ENCODE results near the gene CD300H.
"Not testable (repeated sequence)": the region's sequence is repeated elsewhere in the genome, so short reads cannot be mapped to it uniquely, and the experiment has no call there.

Gene CD300H

DNA sequence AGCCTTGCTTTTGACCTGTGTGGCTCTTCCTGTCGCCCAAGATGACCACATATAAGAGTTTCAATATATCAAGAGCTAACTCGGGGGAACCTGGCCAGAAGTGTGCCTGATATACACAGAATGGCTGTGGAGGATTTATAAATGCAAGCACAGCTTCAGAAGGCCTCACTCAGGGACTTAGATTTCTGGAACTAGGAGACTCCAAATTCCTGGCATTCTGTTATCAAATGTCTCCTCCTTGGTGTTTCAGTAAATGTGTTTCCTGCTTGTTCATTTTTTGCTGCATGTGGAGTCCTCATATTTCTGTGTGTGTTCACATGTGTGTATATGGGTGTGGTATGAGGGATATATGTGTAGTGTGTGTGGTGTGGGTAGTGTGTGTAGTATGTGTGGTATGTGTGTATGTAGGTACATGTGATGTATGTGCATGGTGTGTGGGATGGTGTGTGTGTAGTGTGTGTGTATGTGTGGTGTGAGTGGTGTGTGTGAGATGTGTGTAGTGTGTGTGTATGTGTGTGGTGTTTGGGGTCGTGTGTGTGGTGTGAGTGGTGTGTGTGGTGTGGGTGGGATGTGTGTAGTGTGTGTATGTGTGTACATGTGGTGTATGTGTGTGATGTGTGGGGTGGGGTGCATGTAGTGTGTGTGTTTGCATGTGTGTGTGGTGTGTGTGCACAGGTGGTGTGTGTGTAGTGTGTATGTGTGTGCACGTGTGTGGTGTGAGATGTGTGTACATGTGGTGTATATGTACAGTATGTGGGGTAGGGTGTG, 981 bp upstream of the CD300H start:
- TF ChIP-seq, protein P1, sequence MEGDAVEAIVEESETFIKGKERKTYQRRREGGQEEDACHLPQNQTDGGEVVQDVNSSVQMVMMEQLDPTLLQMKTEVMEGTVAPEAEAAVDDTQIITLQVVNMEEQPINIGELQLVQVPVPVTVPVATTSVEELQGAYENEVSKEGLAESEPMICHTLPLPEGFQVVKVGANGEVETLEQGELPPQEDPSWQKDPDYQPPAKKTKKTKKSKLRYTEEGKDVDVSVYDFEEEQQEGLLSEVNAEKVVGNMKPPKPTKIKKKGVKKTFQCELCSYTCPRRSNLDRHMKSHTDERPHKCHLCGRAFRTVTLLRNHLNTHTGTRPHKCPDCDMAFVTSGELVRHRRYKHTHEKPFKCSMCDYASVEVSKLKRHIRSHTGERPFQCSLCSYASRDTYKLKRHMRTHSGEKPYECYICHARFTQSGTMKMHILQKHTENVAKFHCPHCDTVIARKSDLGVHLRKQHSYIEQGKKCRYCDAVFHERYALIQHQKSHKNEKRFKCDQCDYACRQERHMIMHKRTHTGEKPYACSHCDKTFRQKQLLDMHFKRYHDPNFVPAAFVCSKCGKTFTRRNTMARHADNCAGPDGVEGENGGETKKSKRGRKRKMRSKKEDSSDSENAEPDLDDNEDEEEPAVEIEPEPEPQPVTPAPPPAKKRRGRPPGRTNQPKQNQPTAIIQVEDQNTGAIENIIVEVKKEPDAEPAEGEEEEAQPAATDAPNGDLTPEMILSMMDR (IDR thresholded peaks at IDR 0.05; ENCODE audit: low read length, missing control alignments) = no peak
- peak; percentile 29 for DNase-seq (ENCODE audit: low read depth)
- no peak overlapping the region for H3K4me3 ChIP-seq (replicated peaks; ENCODE audit: low read depth, low read length)

DNA sequence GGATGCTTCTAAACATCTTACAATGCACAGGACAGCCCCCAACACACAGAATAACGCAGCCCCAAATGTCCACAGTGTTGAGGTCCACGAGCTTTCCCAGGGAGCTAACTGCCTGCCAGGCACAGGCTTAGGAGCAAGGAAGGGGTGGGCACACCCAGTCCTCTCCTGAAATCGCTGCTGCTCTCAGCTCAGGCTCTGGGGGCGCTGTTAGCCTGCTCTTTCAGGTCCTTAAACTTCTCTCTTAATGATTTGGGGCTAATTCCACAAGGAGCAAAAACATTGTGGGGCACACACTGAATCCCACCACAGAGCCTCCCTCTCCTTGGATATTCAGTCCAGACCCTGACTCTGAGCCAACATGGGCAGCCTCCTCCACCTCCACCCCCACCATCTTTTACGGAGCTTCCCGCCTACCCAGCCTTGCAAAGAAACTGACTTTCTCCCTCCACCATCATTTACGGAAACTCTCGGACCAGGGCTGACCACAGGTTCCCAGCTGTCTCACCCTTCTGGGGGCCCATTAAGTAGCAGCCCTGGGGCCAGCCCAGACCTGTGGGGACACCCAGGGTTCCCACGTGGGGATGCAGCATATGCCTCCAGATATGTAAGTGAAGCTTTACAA, 1.1 kb downstream of the CD300H start:
- TF ChIP-seq, protein P1 (IDR thresholded peaks at IDR 0.05; ENCODE audit: low read length, missing control alignments) = peak; percentile 46
- H3K4me3 ChIP-seq (replicated peaks; ENCODE audit: low read depth, low read length) = no peak overlapping the region
- peak; percentile 29 for DNase-seq (ENCODE audit: low read depth)

DNA sequence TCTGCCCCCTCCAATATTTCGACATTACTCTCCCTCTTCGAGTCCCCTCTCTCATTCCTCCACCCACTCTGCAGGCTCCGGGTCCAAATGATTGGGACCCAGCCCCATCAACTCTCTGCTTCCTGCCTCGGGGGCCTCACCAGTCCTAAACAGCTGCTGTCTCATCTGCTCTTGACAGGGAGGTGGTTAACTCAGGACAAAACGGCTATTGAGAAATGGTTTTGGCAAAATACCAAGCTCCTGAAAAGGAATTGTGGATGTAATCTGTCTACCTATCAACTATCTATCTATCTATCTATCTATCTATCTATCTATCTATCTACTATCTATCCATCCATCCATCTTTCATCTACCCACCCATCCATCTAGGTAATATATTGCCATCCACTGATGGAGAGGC, 2.2 kb downstream of the CD300H start:
- TF ChIP-seq, protein P1 (IDR thresholded peaks at IDR 0.05; ENCODE audit: low read length, missing control alignments) = no peak
- DNase-seq (ENCODE audit: low read depth) = no peak
- no peak overlapping the region for H3K4me3 ChIP-seq (replicated peaks; ENCODE audit: low read depth, low read length)

DNA sequence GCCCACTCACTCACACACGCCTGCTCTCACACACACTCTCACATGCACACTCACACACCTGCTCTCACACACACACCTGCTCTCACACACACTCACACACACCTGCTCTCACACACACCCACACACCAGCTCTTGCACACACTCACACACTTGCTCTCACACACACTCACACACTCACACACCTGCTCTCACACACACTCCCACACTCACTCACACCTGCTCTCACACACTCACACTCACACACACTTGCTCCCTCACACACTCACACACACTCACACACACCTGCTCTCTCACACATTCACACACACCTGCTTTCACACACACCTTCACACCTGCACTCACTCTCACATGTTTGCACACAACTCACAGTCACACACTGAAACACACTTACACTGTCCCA, 4.0 kb downstream of the CD300H start:
- TF ChIP-seq, protein P1 (IDR thresholded peaks at IDR 0.05; ENCODE audit: low read length, missing control alignments) = no peak
- H3K4me3 ChIP-seq (replicated peaks; ENCODE audit: low read depth, low read length) = no peak overlapping the region
- DNase-seq (ENCODE audit: low read depth) = no peak

DNA sequence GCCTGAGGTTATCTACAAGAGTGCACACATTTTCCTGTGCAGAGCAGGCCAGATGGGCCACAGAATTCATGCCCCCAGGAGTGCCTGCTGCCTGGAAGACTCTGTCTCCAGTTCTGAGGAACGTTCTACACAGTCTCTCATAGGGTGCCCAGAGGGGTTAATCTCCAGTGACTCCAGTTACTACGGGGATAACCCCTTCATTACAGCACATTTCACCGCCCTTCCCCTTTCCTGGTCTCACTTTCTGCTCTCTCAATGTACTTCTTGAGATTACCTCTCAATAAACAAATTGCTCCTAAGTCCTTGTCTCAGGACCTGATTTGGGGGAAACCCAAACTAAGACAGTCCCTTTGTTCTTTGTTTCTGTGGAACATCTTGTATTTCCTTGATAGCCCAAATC, 5.7 kb downstream of the CD300H start:
- H3K4me3 ChIP-seq (replicated peaks; ENCODE audit: low read depth, low read length) = no peak overlapping the region
- TF ChIP-seq, protein P1 (IDR thresholded peaks at IDR 0.05; ENCODE audit: low read length, missing control alignments) = no peak
- no peak for DNase-seq (ENCODE audit: low read depth)

DNA sequence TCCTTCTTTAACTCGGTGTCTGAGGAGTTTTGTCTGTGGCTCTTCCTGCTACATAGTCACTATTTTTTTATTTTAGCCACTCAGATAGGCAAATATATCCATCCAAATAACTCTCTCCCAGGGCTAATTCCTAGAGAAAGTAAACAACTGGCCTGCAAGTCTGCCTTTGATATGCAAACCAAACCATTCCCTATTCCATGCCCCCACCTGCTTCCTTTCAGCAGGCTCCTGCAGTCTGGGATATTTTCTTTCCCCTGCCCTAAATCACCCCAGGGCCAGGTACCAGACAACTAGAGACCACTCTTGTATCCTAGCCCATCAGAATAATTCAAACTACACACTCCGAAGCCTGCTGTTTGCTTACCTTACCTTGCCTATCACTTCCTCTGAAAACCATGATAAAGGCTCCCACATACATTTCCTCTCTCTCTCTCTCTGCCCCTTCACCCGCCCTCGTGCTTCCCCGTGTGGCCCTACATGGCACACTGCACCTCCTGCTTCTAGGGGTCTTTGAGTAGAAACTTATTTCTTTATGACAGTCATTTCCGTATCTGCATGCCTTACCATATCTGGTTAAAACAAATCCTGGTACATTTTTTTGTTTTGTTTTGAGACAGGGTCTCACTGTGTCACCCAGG, 8.3 kb downstream of the CD300H start:
- TF ChIP-seq, protein P1 (IDR thresholded peaks at IDR 0.05; ENCODE audit: low read length, missing control alignments) = no peak

DNA sequence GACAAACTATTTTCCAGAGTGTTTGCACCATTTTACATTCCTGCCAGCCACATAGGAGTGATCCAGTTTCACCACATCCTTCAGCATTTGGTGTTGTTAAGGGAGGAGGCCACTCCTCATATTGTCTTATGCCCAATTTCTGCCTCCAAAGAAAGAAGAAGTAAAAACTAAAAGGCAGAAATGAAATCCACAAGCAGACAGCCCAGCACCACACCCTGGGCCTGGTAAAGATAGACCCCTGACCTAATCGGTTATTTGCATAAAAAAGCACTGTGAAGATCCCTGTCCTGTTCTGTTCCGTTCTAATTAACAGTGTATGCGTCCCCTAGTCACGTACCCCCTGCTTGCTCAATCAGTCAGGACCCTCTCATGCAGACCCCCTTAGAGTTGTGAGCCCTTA, 8.9 kb downstream of the CD300H start:
- DNase-seq (ENCODE audit: low read depth); H3K4me3 ChIP-seq (replicated peaks; ENCODE audit: low read depth, low read length): not testable (repeated sequence)

More for the DNA sequence above, 8.3 kb downstream of the CD300H start:
- no peak overlapping the region for H3K4me3 ChIP-seq (replicated peaks; ENCODE audit: low read depth, low read length)
- DNase-seq (ENCODE audit: low read depth) = no peak

Measured in fibroblast of pulmonary artery (primary cell).